Fibroblast of mammary gland (primary cell): ENCODE measurements around the gene CYBC1.

Experiments used
- DNase-seq: peaks from one replicate; pipeline ENCODE4 v3.0.0-alpha.2; 2010; ENCODE audit warnings: low read depth
- H3K4me3 ChIP-seq: 2 replicates; pipeline ENCODE4 v1.5.1; 2011; ENCODE audit warnings: low read depth, mild to moderate bottlenecking, low read length, moderate library complexity; ENCODE audit not compliant: control insufficient read depth
- TF ChIP-seq, protein P1 (sequence below): conservative IDR thresholded peaks from 2 replicates; pipeline ENCODE4 v1.5.1; 2011; ENCODE audit warnings: low read depth, low read length, inconsistent platforms; ENCODE audit not compliant: control insufficient read depth, insufficient read depth

The CYBC1 gene

DNA sequence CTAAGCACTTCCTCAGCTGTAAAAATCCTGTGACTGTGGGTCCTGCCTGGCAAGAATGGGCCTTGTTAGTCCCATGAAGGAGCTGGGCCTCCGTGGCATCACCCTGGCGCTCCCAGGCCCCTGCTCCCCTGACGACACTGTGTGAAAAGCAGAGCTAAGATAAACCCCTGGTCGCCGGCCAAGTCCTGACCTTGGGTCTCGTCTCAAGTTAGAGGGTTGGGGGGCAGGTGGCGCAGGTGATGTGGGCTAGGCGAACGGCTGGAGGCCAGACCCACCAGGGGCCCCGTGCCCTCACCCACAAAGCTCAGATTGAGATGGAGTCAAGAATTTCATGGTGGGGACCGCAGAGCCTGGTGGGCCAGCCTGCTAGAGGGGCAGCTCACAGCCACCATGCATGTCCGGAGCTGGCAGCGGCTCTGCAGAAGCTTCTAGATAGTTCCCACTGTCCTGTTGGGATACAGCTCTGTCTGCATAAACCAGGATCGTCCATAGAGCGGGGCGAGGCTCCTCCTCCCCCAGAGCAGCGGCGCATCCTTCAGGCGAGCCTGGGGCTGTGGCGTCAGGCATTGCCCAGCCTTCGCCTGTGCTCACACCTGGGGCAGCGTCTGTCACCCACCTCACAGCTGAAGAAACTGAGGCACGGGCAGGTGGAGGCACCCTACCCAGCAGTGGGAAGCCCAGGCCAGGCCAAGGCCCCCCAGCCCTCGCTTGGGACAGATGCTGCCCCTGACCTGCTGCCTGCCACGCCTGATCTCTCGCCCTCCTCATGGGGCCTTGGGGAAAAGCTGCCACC is 12.0 kb downstream of the CYBC1 start:
- TF ChIP-seq, protein P1, sequence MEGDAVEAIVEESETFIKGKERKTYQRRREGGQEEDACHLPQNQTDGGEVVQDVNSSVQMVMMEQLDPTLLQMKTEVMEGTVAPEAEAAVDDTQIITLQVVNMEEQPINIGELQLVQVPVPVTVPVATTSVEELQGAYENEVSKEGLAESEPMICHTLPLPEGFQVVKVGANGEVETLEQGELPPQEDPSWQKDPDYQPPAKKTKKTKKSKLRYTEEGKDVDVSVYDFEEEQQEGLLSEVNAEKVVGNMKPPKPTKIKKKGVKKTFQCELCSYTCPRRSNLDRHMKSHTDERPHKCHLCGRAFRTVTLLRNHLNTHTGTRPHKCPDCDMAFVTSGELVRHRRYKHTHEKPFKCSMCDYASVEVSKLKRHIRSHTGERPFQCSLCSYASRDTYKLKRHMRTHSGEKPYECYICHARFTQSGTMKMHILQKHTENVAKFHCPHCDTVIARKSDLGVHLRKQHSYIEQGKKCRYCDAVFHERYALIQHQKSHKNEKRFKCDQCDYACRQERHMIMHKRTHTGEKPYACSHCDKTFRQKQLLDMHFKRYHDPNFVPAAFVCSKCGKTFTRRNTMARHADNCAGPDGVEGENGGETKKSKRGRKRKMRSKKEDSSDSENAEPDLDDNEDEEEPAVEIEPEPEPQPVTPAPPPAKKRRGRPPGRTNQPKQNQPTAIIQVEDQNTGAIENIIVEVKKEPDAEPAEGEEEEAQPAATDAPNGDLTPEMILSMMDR: no peak
- no peak for DNase-seq
- no peak overlapping the region for H3K4me3 ChIP-seq

DNA sequence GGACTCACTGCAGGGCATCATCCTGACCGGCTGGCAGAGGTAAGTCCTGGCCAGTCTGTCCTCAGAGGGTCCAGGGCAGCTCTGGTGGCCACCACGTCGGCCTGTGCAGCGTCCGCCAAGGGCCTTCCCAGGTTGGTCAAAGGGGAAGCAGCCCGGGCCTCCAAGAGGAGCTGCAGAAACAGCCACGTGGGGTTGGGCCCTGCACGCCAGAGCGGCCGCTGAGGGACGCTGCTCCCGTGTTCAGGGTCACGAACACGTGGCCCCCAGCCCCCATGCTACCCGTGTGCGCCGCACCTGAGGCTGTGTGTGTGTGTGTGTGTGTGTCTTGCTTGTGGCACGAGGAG is 13.3 kb downstream of the CYBC1 start:
- DNase-seq: no peak
- no peak overlapping the region for H3K4me3 ChIP-seq
- TF ChIP-seq, protein P1: no peak

DNA sequence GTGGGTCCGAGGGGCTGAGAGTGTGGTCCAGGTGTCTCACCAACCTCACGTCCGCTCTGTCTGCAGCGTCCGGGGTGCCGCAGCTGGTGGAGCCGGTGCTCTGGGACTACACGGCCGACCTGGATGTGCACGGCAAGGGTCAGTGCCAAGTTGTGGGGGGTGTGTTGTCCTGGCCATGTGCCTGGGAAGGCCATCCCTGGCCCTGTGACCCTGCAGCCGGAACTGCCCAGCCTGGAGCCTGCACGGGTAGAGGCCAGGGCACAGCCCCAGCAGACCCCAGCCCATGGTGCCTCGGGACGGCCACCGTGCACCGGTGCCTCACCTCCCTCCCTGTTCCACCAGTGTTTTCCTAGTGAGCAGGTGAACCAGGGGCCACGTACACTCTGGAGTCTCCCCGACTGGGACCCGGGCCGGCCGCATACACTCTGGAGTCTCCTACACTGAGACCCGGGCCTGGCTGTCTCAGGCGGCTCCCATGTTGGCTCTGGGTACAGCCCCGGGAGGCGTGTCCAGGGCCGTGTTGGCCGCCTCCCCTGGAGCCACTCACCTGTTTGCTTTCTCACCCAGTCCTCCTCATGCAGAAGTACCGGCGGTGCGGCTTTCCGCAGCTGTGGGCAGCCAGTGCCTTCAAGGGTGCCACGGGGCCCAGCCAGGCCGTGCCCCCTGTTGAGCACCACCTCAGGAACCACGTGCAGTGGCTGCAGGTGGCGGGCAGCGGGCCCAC is 13.8 kb downstream of the CYBC1 start:
- DNase-seq: no peak
- TF ChIP-seq, protein P1: no peak
- H3K4me3 ChIP-seq: no peak overlapping the region

DNA sequence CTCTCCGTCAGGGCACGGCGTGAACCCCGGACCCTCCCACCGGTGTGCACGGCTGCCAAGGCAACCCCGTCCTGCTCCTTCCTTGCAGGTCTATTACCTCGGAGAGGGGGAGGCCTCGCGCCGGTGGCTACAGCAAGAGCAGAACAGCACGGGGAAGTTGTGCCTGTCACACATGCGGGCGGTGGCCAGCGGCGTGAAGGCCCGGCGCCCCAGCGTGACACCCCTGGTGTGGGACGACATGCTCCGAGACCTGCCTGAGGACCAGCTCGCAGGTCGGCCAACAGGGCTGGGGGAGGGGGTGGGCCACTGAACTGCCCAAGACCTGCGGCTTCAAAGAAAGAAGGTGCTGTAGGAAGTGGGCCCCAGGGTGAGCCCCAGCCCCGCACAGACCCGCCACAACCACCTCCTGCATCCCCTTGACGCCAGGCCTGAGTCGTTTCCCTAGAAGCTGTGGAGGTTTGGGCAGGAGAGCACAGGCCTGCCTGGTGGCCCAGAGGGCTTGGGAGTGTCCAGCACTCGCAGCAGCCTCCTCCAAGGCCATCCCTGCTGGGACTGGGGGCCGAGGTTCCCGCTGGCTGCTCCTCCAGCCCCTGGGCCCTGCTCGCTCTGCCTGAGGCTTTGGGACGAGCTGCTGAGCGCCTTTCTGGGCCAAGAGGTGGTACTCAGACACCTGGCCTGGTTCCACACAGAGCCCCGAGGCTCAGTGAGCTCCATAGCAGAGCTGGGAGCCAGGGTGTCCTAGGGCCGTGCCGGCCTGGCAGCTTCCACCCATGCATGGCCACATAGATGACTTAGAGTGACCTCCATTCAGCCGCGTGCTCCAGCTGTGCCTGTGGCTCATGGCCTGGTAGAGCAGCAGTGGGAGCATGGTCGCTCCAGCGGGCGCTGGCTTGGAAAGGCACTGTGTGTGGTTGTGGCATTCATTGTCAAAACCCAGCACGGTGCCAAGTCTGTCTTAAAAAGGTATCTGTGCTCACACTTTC is 14.7 kb downstream of the CYBC1 start:
- DNase-seq: no peak
- TF ChIP-seq, protein P1: no peak
- no peak overlapping the region for H3K4me3 ChIP-seq

DNA sequence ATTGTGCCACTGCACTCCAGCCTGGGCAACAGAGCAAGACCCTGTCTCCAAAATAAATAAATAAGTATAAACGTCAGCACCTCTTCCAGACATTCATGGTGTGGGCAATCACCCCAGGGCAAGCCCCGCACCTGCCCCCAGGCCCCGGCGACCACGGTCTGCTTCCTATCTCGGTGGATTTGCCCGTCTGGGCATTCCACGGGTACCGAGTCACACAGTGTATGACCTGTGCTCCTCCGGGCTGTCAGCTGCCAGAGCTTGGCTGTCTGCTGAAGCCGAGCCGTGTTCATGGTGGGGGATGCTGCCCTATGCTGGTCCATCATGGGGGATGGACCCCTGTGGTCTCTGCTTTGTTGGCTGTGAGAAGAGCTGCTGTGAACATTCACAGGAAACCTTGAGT is 15.4 kb downstream of the CYBC1 start:
- TF ChIP-seq, protein P1: no peak
- DNase-seq: no peak

DNA sequence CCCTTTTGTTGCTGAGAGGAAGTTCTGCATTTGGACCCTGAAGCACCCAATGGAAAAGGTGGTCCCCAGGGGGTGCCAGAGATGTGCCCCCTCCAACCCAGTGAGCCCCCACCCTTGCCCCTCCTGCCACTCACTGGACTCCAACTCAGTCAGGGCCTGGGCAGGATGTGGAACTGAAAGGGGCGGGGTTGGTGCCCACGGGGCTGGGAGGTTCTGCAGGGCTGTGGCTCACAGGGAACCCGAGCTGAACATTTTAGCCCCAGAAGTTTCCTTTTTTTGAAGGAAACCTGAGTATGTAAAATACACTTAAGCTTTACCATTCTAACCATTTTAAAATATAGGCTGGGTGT is 16.4 kb downstream of the CYBC1 start:
- no peak for DNase-seq

More for the DNA sequence above, 15.4 kb downstream of the CYBC1 start:
- H3K4me3 ChIP-seq: no peak overlapping the region

More for the DNA sequence above, 16.4 kb downstream of the CYBC1 start:
- TF ChIP-seq, protein P1: no peak
- no peak overlapping the region for H3K4me3 ChIP-seq
